Right ventricle myocardium inferior (tissue), 1 donor: Measurements from ENCODE around the gene FAM168B. TPM values are rescaled to one million over a fixed set of nuclear protein-coding genes. Genes with fewer than 3 reads are reported as not detected.
"Not testable (repeated sequence)": the region's sequence is repeated elsewhere in the genome, so short reads cannot be mapped to it uniquely, and the experiment has no call there.

ENCODE experiments used
- ATAC-seq: fragments of 200-7000 bp; cut with Tn5 transposase; one replicate; pipeline ENCODE4 v1.9.1; 2020; ENCODE audit warnings: mild to moderate bottlenecking, moderate library complexity
- DNase-seq: peaks from one replicate; pipeline ENCODE4 v3.0.0; 2021; ENCODE audit errors: missing footprints
- intact Hi-C: fragments of 100-400 bp; cut with DNase I; formaldehyde crosslinking; loops from one replicate; pipeline ENCODE4 v1.11.0; 2022
- long read RNA-seq: library from polyadenylated mRNA; unstranded; transcript quantifications from one replicate; pipeline ENCODE4 v2.0.0, GENCODE V29; 2021
- total RNA-seq: library from RNA; stranded (reverse); fragmentation: NEBNext Ultra II Directional; extraction: Animal tissue kit (Norgen Biotek cat#: 25700); gene quantifications from one replicate; pipeline ENCODE4 v1.2.1, GENCODE V29; 2021
- donor health status: DM: no; HTN: yes; CAD: no; lungs with severe emphysema.

The FAM168B gene, protein sequence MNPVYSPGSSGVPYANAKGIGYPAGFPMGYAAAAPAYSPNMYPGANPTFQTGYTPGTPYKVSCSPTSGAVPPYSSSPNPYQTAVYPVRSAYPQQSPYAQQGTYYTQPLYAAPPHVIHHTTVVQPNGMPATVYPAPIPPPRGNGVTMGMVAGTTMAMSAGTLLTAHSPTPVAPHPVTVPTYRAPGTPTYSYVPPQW
- 85.6 TPM for total RNA-seq
- long read RNA-seq, transcript FAM168B-201 (7 exons, 944 nt), result major isoform, 7 of 30 reads
- long read RNA-seq, partial matches to known transcripts, result 8 of 30 reads
- long read RNA-seq, other reads (novel, unspliced or antisense), result 15 of 30 reads

DNA sequence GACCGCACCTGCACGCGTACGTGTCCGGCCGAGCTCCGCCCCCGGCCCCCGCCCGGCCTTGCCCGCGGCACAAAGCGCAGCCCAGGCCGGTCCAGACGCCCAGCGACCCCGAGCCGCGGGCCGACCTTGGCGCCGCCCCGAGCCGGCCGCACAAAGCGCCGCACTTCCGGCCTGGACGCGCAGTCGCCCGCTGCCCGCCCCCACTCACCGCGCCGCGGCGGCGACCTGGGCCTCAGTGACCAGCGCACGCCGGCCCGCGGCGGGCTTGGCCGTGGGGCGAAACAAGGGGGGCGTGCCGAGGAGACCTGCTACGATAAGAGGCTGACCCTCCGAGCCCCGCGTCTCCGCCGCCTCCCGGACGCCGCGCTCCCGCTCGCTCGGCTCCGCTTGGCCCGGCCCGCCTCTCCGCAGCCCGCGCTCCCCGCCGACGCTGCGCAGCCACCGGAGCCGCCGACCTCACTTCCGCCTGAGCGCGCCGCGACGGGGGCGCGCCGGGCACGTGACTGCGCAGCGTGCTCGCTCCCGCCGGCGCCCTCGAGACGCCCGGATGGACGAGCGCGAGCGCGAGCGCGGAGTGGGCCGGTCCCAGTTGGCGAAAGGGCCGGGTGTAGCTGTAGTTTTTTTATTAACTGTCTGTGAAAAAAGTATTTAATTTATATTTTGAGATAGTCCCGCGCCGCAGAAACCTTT is at the start of gene FAM168B:
Gene FAM168B (minus strand): TSS at position 455 of the 690 bp plus-strand sequence. CDS start 10,814 bp downstream, outside the sequence.
- ATAC-seq (peak; percentile 97), DNase-seq (peak; percentile 94)
- intact Hi-C loops, result loop anchor here (1.0 kb wide), 1 partner anchor 12 kb away; the partner anchor contains the start of gene PLEKHB2

DNA sequence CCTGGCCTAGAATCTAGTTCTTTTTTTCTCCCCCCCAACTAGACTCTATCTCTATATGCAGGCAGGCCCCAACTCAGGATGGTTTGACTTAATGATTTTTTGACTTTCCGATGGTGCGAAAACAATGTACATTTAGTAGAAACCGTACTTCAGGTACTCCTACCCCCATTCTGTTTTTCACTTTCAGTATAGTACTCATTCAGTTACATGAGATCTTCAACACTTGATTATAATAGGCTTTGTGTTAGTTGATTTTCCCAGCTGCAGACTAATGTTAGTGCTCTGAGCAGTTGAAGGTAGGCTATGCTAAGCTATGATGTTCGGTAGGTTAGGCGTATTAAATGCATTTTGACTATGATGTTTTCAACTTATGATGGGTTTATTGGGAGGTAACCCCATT is 49.6 kb upstream of the FAM168B start:
- DNase-seq (no peak), ATAC-seq (no peak)
- intact Hi-C loops, result no loop called here

DNA sequence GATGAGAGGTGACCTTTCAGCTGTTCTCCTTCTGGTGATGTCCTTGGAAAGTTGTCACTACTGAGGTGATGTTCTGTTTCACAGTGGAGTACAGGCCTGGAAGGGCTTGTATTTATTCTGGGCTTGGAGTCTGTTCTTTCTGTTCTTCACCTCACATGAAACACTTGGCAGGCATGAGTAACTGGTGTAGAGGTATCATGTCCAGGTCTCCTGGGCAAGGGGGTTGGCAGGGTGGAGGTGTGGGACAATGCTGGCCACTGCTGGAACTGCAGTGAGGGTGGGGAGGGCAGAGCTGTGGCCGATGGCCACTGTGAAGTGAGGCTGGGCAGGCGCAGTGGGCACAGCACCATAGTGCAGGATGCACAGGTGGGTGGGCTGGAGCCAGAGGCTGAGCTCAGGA is 47.3 kb upstream of the FAM168B start:
- intact Hi-C loops, result no loop called here
- DNase-seq (no peak), ATAC-seq (peak; percentile 48)

DNA sequence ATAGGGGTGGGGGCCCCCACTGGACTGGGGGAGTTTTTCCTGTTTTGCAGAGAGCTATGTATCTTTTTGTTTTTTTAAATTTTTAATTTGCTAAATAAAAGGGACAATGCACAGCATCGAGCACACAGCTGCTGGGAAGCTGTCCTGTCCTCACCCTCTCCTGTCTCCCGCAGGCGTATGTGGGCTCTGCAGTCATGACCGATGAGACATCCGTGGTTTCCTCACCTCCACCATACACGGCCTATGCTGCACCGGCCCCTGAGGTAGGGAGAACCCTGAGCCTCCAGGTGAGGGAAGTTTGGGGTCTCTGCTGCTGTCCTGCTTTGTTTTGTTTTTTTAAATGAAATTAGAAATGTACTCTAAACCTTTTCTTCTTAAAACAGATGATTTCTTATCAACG is 39.5 kb upstream of the FAM168B start:
- no peak for DNase-seq
- intact Hi-C loops, result no loop called here
- no peak for ATAC-seq

DNA sequence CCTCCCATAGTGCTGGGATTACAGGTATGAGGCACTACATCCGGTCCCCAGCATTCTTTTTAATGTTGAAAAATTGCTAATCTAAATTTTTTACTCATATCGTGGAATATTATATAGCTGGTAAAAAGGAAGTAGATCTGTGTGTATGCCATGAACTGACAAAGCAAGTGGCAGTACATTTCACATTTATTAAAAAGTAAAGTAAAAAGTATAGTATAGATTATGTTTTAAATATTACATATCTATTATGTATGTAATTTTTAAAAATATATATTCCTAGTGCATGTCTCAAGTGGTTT is 37.0 kb upstream of the FAM168B start:
- DNase-seq, result no peak
- no peak for ATAC-seq
- intact Hi-C loops, result no loop called here

DNA sequence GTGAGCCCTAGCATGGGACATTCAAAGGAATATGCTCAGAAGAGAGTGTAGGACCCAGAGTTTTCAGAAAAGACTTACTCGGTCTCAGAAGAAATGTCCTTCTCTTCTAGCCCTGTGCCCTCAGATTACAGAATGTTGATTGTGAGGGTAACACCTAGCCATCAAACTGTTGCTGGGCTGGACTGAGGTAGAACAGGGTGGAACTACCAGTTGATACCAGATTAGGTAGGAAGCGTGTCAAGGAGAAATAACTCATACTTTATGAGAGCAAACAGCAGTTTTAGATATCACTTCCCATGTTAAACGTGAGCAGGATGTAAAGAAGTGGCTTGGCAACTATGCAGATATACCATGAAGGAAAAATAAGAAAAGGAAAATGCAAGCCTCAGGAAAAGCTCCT is 34.7 kb upstream of the FAM168B start:
- DNase-seq (no peak), ATAC-seq (no peak)
- intact Hi-C loops, result no loop called here

DNA sequence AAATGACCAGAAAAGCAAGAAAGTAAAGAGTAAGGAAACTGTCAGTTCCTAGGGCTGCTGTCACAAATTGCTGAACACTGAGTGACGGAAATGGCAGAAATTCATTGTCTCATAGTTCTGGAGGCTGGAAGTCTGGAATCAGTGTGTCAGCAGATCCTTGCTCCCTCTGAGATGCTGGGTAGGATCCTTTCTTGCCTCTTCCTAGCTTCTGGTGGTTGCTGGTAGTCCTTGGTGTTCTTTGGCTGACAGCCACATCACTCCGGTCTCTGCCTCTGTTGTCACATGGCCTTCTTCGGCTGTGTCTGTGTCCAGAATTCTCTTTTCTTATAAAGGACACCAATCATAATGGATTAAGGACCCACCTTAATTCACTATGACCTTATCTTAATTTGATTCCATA is 33.8 kb upstream of the FAM168B start:
- ATAC-seq, result no peak
- intact Hi-C loops, result no loop called here
- no peak for DNase-seq

DNA sequence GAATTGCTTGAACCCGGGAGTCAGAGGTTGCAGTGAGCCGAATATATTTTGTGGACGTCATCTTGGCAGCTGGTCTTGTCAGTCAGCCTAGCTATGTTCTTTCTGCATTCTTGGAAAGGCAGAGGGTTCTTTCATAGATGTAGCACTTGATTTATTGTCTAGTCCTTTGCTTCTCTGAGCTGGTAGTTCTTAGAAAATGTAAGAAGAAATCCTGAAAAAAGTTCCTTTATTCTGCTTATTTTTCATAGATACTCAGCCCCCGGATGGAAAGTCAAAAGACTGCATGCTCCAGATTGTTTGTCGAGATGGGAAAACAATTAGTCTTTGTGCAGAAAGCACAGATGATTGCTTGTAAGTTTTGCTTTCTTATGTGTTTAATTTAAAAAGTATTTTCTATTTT is 33.2 kb upstream of the FAM168B start:
- intact Hi-C loops, result no loop called here
- no peak for ATAC-seq

DNA sequence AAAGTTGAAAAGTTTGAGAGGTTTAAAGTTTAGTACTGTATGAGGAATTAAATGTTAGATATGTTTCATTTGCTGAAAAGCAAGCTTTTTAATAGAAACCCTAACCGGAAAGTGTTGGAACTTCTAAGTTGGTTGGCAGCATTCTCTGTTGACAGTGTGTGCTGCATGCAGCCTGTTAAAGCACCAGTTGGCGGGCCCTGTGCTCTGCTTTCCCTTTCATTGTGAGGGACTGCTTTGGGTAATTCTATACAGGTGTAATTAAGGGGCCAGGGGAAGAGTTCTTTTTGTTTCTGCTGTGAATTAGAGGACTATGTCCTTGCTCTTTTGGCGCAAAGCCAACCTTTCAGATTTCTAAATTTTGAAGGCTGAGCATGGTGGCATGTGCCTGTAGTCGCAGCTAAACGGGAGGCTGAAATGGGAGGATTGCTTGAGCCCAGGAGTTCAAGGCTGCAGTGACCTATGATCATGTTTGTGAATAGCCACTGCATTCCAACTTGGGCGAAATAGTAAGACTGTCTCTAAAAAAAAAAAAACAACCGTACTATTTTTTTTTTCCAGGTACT is 32.0 kb upstream of the FAM168B start:
- intact Hi-C loops, result no loop called here
- DNase-seq (no peak), ATAC-seq (no peak)

More for the DNA sequence above, 33.2 kb upstream of the FAM168B start:
- DNase-seq, result no peak

DNA sequence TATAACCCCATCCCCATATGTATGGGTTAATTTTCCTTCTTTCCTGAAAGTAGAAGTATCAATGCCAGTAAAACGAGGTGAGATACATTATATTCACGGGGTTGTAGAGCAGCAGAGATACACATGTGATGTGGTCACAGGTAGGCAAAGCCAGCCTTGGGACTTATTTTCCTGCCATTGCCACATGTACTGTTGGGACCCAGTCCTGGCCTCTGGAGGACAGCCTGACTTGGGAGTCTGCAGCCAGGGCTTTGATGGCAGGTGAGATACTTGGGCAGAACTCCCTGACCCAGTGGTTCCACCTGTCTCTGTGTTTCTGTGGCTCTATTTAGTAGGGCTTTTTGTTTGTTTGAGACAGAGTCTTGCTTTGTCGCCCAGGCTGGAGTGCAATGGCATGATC is 29.9 kb upstream of the FAM168B start:
- intact Hi-C loops, result no loop called here
- DNase-seq (no peak), ATAC-seq (no peak)

DNA sequence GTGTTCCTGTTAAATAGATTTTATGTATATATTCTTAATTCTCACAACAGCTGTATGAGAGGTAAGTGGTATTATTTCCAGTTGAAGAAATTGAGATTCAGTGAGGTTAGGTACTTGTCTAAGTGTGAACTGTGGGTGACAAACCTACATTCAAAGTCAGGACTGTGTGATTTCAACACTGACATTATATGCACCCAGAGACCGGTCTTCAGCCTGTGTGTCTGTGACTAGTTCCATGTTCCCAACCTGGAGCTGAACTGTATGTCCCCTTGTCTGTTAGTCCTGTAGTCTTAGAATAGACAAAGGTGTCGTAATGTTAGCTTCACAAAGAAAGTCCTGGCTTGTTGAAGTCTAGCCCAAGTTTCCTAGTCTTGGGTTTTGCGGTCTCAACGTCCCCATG is 29.2 kb upstream of the FAM168B start:
- no peak for DNase-seq
- intact Hi-C loops, result no loop called here
- ATAC-seq, result no peak

DNA sequence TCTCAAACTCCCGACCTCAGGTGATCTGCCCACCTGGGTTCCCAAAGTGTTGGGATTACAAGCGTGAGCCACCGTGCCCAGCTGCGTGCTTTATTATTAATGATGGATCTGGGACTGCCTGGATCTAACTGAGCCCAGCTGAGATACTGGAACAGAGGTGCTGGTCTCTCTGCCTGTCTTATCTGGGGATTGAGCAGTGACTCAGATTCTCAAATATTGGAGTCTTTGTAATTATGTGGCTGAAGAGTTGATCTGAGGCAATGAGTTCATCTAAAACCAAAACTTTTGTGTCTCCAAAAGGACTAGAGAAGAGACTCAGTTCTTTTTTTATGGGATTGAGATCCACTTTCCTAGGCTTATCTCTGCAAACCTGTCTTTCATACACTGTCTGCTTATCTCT is 28.2 kb upstream of the FAM168B start:
- intact Hi-C loops, result no loop called here
- ATAC-seq (no peak), DNase-seq (no peak)

DNA sequence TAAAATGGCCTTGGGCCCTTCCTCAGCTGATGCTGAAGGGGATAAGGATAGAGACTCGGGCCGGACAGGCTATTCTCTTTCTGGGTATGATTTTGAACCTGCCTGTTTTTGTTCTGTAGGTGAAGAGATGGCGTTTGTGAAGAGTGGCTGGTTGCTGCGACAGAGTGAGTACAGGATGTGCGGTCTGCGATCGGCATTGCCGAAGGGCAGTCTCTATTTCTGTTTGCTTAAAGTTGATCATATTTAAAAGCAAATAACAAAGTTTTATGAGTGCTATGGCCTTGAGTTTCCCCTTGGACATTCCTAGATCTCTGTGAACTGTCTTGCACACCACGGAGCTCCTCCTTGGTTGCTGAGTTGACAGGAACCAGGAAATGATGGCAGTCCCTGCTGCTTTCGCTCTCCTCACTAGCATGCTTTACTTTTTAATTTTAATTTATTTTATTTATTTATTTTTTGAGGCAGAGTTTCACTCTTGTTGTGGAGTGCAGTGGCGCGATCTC is 27.6 kb upstream of the FAM168B start:
- DNase-seq (no peak), ATAC-seq (no peak)

DNA sequence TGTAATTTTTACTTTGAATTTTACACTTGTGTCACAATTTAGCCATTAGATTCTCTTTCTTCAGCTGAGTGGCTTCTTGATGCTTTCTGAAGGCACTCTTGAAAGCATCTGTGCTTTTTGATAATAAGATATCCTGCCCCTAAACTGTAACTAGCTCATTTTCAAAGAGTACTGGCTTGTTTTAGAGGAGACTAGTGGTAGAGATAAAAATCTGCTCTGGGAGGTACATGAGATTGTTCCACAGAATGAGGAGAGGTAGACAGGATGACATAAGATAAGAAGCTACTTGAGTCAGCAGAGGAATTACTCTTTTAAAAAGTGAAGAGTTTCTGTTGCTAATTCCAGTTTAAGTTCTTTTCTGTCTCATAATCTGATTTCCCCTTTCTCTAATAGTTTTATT is 22.5 kb upstream of the FAM168B start:
- DNase-seq (no peak), ATAC-seq (no peak)
- intact Hi-C loops, result no loop called here

More for the DNA sequence above, 27.6 kb upstream of the FAM168B start:
- intact Hi-C loops, result no loop called here

DNA sequence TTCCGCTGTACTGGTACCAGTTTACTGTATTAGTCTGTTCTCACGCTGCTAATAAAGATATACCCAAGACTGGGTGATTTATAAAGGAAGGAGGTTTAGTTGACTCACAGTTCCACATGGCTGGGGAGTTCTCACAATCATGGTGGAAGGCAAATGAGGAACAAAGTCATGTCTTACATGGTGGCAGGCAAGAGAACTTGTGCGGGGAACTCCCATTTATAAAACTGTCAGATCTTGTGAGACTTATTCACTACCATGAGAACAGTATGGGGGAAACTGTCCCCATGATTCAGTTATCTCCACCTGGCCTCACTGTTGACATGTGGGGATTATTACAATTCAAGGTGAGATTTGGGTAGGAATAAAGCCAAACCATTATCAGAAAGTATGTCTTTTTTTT is 21.7 kb upstream of the FAM168B start:
- intact Hi-C loops, ATAC-seq, DNase-seq: not testable (repeated sequence)

DNA sequence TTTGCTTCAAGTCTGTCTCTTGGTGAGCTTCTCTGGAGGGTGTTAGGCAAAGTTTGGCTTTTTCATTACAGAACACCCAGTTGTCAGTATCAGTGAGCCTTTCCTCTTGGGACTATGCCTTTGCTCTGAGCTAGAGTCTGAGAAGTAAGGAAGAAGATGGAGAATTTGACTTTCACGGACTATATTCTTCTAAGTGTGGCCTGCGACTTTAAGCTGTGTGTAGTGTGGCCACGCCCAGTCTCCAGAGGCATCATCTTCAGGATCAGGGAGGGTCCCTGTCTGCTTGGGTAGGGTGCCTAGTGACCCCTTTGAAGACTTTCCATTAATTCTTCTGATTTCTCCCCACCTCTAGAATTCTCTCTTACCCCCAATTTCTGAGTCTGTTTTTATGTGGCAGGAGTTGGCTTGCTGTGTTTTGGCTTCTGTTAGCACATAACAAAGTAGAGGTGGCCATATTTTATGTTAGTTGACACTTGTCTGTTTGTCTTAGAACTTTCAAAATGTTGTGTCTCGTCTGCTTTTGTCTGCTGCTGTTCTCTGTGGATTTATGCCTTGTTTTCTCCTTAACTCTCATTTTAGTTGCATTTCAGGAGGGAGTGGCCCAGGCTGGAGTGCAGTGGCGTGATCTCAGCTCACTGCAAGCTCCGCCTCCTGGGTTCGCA is 20.4 kb upstream of the FAM168B start:
- ATAC-seq (no peak), DNase-seq (no peak)
- intact Hi-C loops, result no loop called here

DNA sequence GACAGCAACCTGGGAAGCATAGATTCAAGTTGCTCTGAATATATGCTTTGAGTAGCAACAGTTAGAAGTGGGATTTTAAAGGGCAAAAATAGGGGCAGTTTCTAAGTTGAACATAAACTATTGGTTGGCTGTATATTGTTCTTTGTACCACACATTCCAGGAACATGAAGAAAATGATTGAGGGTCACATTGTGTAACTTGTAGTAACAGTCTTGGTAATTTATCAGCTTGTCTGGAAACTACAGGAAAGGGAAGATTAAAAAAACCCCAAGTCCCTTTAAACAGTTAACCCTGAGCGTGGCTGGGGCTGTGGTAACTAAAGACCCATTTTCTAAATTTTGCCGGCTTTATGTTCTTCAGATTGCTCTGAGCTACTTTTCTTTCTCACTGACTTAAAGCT is 19.3 kb upstream of the FAM168B start:
- intact Hi-C loops, result no loop called here
- no peak for ATAC-seq

DNA sequence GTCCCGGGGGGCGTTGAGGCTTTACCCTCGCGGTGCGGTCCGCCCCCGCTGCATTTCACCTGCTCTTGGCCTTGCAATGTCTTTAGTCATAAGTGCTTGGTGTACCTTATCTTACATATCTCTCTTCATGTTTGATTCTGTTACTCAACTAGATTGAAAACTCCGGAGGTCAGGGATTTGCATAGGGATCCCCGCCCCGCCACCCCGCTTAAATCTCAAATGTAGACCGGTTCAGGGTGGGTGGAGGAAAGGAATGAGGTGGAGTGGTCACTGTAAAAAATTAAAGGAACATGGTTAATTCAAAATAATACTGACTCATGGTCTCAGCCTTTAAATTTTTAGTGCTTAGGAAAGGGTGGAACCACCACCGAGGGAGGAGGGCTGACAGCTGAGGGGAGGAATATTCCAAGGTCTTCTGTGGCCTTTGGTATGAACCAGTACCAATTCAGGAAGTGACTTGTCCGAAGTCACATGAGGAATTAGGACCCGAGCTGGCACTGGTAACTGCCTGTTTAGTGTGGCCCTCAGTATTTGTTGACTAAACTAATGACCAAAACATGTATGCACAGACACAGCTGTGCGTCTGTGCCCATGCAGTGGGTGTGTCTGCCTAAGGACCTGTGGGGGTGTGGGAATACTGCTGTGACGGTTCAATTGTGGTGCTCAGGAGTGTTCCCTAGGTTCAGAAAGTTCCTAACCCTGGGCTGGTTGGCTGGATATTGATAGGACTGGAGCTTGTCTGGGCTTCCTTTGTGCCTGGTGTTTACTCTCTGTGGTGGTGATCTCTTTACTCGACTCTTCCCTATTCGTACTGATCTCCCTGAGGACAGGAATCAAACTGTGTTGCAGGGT is 12.9 kb upstream of the FAM168B start:
- ATAC-seq (peak; percentile 9), DNase-seq (no peak)
- intact Hi-C loops, result loop anchor here (1.0 kb wide), 1 partner anchor 13 kb away; the partner anchor contains the start of gene FAM168B

More for the DNA sequence above, 19.3 kb upstream of the FAM168B start:
- no peak for DNase-seq
